OCI-LY3 (cell line): ENCODE measurements around the gene CCDC38.

ENCODE experiments used
- CTCF ChIP-seq: fragments of 200-600, 300-600 bp; sonication (generic); IDR thresholded peaks from 2 replicates; pipeline ENCODE4 v1.5.1; 2014; ENCODE audit warnings: antibody characterized with exemption, low read length, low read depth
- EZH2phosphoT487 ChIP-seq: fragments of 200-600 bp; shearing (Covaris generic); IDR thresholded peaks from 2 replicates; pipeline ENCODE4 v1.6.1; 2018; ENCODE audit warnings: antibody characterized with exemption, mixed run types, low read depth

GRCh38 chr12:95877622-95878021 lies 64.8 kb downstream of the CCDC38 start:
- TF ChIP-seq CTCF (no peak), EZH2phosphoT487 (no peak)
